ENCODE results near the gene SYCE3. TPM values are rescaled to one million over a fixed set of nuclear protein-coding genes. Genes with fewer than 3 reads are reported as not detected.

Gene SYCE3
- polyA plus RNA-seq, 1 of the 3 experiments (the other 2 are of a cell fraction): 3.6 TPM

GRCh38 chr22:50564289-50564688 is 1.6 kb upstream of the SYCE3 start:
- Histone ChIP-seq H3K4me1 (ENCODE audit: control insufficient read depth in 1 of 2, insufficient read depth in 2 of 2, low read depth in 1 of 2, low read length in 1 of 2) (peaks cover 0 to 4% of the 10 kb centered on the region in 2 experiments; a peak in 1 of 4 replicates), H3K9ac (no peak overlapping the region), H3K36me3 (replicated peaks in 1 of 2; ENCODE audit: control insufficient read depth in 1 of 2, insufficient read depth in 2 of 2, low read length in 1 of 2) (peaks cover 0 to 7% of the 10 kb centered on the region in 2 experiments), H3K9me3 (no peaks in the 10 kb centered on the region), H3K4me2 (no peak overlapping the region), H3K27me3 (ENCODE audit: insufficient read depth) (no peaks in the 10 kb centered on the region), H3F3A (replicated peaks; ENCODE audit: insufficient read depth) (no peaks in the 10 kb centered on the region), H3K9me2 (no peaks in the 10 kb centered on the region), H3K79me2 (ENCODE audit: insufficient read depth) (no peaks in the 10 kb centered on the region), H2AFZ (ENCODE audit: low read depth) (no peak overlapping the region), H3K27ac (ENCODE audit: low read depth in 2 of 2, low read length in 1 of 2) (no peak overlapping the region), H3K4me3 (ENCODE audit: low read depth in 2 of 2, low read length in 1 of 2) (no peak overlapping the region), H4K20me1 (ENCODE audit: insufficient read depth) (no peaks in the 10 kb centered on the region)
- 83% methylated on average over 11 of the region's 11 CpGs for WGBS (ENCODE audit: low lambda C conversion rate)
- DNase-seq: no peak
- no peak for TF ChIP-seq NRF1 (IDR thresholded peaks at IDR 0.05; ENCODE audit: low read depth, low read length)
- no peak for TF ChIP-seq FOSL2 (IDR thresholded peaks at IDR 0.05; ENCODE audit: borderline replicate concordance, low read depth)
- no peak for TF ChIP-seq TCF12 (IDR thresholded peaks at IDR 0.05)
- no peak for TF ChIP-seq IRF3 (IDR thresholded peaks at IDR 0.05; ENCODE audit: low read depth, low read length)
- no peak for TF ChIP-seq TEAD4 (IDR thresholded peaks at IDR 0.05; ENCODE audit: borderline replicate concordance, insufficient read depth)
- TF ChIP-seq RCOR1 (IDR thresholded peaks at IDR 0.05; ENCODE audit: low read length): no peak
- TF ChIP-seq MXI1 (IDR thresholded peaks at IDR 0.05; ENCODE audit: low read depth, low read length): no peak
- TF ChIP-seq SIN3A (IDR thresholded peaks at IDR 0.05; ENCODE audit: borderline replicate concordance, low read depth, low read length): no peak
- no peak for TF ChIP-seq REST (IDR thresholded peaks at IDR 0.05; ENCODE audit: low read depth, low read length)
- TF ChIP-seq USF1 (IDR thresholded peaks at IDR 0.05; ENCODE audit: borderline replicate concordance, low read depth): no peak
- TF ChIP-seq ELF1 (IDR thresholded peaks at IDR 0.05): no peak
- TF ChIP-seq GATA2 (CRISPR knock-in tag; IDR thresholded peaks at IDR 0.05): no peak
- TF ChIP-seq MAX (IDR thresholded peaks at IDR 0.05; ENCODE audit: low read depth): no peak
- no peak for TF ChIP-seq EP300 (IDR thresholded peaks at IDR 0.05; ENCODE audit: borderline replicate concordance in 1 of 2, low read depth in 1 of 2, low read length in 1 of 2)
- TF ChIP-seq TAF1 (IDR thresholded peaks at IDR 0.05; ENCODE audit: borderline replicate concordance, low read depth, low read length): no peak
- no peak for TF ChIP-seq RAD21 (IDR thresholded peaks at IDR 0.05; ENCODE audit: low read length)
- ChIA-PET CTCF (interaction anchor here (1.4 to 4.9 kb wide), 8 partner anchors 12 to 123 kb away, joined by 3 to 73 read pairs (median 16); partner anchors contain the start of genes CHKB, CPT1B, KLHDC7B and SCO2), POLR2A (interaction anchor here (2.2 to 2.7 kb wide), 2 partner anchors 11 to 39 kb away, joined by 7 to 12 read pairs; partner anchors contain the start of gene SCO2)
